ENCODE measurements around the gene MBOAT1.

DNA sequence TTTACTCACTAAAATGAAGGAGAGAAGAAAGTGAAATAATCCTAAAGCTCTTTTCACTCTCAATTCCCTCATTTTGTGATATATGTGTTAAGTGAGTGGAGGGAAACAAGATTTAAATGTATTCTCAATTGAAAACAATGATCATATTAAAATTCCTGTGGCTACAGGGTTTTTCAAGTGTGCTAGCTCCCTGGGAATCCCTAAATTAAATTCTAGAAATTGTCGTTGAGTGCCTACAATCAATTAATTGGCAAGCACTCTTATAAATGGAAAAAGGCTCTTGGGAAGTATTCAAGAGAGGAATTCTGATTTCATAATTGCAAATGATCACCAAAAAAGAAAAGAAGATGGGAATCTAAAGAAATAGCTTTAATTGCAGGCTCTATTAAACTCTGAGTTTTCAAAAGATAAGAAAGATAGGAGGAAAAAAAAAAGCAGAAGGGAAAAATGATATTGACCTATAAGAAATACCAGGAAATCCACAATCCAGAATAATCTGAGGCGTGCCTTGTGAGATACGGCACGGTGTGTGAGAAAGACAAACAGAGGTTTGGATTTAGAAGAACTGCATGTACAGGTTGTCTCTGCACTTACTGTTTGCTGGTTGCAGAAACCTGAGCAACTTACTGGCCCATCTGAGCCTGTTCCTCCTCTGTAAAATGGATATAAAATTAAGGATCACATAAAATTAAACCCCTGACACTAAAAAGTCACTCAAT lies 18.3 kb upstream of the MBOAT1 start:
- TF ChIP-seq POLR2A (IDR thresholded peaks at IDR 0.05) (no peak), EP300 (IDR thresholded peaks at IDR 0.05) (no peak)
- TF ChIP-seq, protein P1, sequence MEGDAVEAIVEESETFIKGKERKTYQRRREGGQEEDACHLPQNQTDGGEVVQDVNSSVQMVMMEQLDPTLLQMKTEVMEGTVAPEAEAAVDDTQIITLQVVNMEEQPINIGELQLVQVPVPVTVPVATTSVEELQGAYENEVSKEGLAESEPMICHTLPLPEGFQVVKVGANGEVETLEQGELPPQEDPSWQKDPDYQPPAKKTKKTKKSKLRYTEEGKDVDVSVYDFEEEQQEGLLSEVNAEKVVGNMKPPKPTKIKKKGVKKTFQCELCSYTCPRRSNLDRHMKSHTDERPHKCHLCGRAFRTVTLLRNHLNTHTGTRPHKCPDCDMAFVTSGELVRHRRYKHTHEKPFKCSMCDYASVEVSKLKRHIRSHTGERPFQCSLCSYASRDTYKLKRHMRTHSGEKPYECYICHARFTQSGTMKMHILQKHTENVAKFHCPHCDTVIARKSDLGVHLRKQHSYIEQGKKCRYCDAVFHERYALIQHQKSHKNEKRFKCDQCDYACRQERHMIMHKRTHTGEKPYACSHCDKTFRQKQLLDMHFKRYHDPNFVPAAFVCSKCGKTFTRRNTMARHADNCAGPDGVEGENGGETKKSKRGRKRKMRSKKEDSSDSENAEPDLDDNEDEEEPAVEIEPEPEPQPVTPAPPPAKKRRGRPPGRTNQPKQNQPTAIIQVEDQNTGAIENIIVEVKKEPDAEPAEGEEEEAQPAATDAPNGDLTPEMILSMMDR (IDR thresholded peaks at IDR 0.05) = no peak
